Mammary epithelial cell (primary cell): ENCODE results near the gene CMYA5.

Experiments
- EZH2 ChIP-seq: IDR thresholded peaks from 2 replicates; pipeline ENCODE4 v1.6.1; 2012; ENCODE audit warnings: low read length, inconsistent platforms, borderline replicate concordance
- TF ChIP-seq, protein P1 (sequence below), 2 donors: IDR thresholded peaks in 1 of 2; conservative IDR thresholded peaks in 1 of 2; 2 replicates each; pipeline ENCODE4 v1.5.1; 2011 to 2012; ENCODE audit warnings: inconsistent platforms in 2 of 2, low read length in 2 of 2, mild to moderate bottlenecking in 2 of 2, control low read depth in 1 of 2, low read depth in 1 of 2; ENCODE audit not compliant: insufficient read depth in 1 of 2; ENCODE audit errors: extremely low read depth in 1 of 2

DNA sequence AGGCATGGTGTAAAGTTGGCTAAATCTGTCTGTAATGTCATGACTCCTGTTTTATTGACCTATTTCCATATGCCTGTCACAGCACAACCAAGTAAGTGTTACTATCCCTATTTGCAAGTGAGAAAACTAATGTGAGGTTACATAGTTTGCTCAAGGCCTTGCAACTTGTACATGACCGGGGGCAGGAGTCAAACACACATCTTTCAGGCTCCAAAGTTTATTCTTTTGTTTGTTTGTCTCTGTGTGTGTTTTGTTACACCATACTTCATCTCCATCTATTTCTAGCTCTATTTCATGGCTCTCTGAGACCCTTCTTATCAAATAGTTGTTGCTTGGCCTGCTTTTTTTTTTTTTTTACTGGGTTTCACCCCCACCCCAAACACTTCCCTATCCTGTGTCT lies 70.2 kb downstream of the CMYA5 start:
- TF ChIP-seq, protein P1, sequence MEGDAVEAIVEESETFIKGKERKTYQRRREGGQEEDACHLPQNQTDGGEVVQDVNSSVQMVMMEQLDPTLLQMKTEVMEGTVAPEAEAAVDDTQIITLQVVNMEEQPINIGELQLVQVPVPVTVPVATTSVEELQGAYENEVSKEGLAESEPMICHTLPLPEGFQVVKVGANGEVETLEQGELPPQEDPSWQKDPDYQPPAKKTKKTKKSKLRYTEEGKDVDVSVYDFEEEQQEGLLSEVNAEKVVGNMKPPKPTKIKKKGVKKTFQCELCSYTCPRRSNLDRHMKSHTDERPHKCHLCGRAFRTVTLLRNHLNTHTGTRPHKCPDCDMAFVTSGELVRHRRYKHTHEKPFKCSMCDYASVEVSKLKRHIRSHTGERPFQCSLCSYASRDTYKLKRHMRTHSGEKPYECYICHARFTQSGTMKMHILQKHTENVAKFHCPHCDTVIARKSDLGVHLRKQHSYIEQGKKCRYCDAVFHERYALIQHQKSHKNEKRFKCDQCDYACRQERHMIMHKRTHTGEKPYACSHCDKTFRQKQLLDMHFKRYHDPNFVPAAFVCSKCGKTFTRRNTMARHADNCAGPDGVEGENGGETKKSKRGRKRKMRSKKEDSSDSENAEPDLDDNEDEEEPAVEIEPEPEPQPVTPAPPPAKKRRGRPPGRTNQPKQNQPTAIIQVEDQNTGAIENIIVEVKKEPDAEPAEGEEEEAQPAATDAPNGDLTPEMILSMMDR (conservative IDR thresholded peaks at IDR 0.05 in 1 of 2, IDR thresholded peaks at IDR 0.05 in 1 of 2; ENCODE audit: extremely low read depth in 1 of 2, insufficient read depth in 1 of 2, low read depth in 1 of 2, low read length in 2 of 2) = no peak
- no peak for TF ChIP-seq EZH2
